ENCODE results near the gene HOXD11. TPM values are rescaled to one million over a fixed set of nuclear protein-coding genes. Genes with fewer than 3 reads are reported as not detected.

The HOXD11 gene
- total and polyA plus RNA-seq, 2 of the 4 experiments (the other 2 are of a cell fraction) = not detected

GRCh38 chr2:176151442-176152287, 44.6 kb downstream of the HOXD11 start, which contains the start of gene HOXD4:
TSS of gene HOXD4 (plus strand) at chr2:176151550. CDS start at chr2:176151634, 84 bp downstream.
- TF ChIP-seq MAFK (IDR thresholded peaks at IDR 0.05; ENCODE audit: low read depth, low read length) = no peak
- TF ChIP-seq, protein P1, sequence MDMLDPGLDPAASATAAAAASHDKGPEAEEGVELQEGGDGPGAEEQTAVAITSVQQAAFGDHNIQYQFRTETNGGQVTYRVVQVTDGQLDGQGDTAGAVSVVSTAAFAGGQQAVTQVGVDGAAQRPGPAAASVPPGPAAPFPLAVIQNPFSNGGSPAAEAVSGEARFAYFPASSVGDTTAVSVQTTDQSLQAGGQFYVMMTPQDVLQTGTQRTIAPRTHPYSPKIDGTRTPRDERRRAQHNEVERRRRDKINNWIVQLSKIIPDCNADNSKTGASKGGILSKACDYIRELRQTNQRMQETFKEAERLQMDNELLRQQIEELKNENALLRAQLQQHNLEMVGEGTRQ (IDR thresholded peaks at IDR 0.05; ENCODE audit: low read depth, low read length) = peak; percentile 37; the same call in 1 of the 2 replicates
- H2AK5ac ChIP-seq (ENCODE audit: low read depth, low read length) = no peak within 1 kb of the TSS
- H3K23ac ChIP-seq (ENCODE audit: low read depth, low read length) = no peak within 1 kb of the TSS
- POLR2A ChIA-PET (ENCODE audit: unreplicated experiment) = no interaction called here
- H3K9me3 ChIP-seq (ENCODE audit: control insufficient read depth, insufficient read depth, low read length) = peaks cover 9% of the 10 kb centered on the region
- H4K20me1 ChIP-seq (ENCODE audit: insufficient read depth, low read length) = no peaks in the 10 kb centered on the region
- no TSS peak for BruUV-seq (replicated peaks)
- H3K4me1 ChIP-seq (ENCODE audit: control insufficient read depth, insufficient read depth, low read length) = no peaks in the 10 kb centered on the region
- H2AFZ ChIP-seq (replicated peaks; ENCODE audit: low read length, poor library complexity) = no peak within 1 kb of the TSS
- no peak within 1 kb of the TSS for H2BK5ac ChIP-seq (ENCODE audit: low read depth, low read length, poor library complexity, severe bottlenecking)
- H2BK20ac ChIP-seq (ENCODE audit: low read depth, low read length) = no peak within 1 kb of the TSS
- peaks cover 93% of the 10 kb centered on the region for H3K27me3 ChIP-seq (ENCODE audit: control insufficient read depth, insufficient read depth, low read length)
- WGBS, 2 experiments (ENCODE audit: extremely low coverage in 2 of 2, insufficient read length in 1 of 2) = 2% methylated on average over 14 of the region's 55 CpGs; no CpG with 5 or more reads in 1 of the 2 experiments
- no peak within 1 kb of the TSS for H2BK15ac ChIP-seq (ENCODE audit: low read depth, low read length)
- H3K79me1 ChIP-seq (ENCODE audit: low read depth in 1 of 2, low read length in 2 of 2) = no peaks in the 10 kb centered on the region
- H3K18ac ChIP-seq (ENCODE audit: low read depth, low read length) = no peak within 1 kb of the TSS
- DNase-seq (no peak), ATAC-seq (ENCODE audit: low read depth) (no peak)
- no peak within 1 kb of the TSS for H2BK120ac ChIP-seq (ENCODE audit: low read depth, low read length)
- no peaks in the 10 kb centered on the region for H3K9me1 ChIP-seq (ENCODE audit: insufficient read depth, low read length)
- no peak within 1 kb of the TSS for H3K4me2 ChIP-seq (ENCODE audit: low read depth, low read length)
- H4K91ac ChIP-seq (ENCODE audit: insufficient read depth, low read depth, low read length) = no peak within 1 kb of the TSS
- no peak within 1 kb of the TSS for H3K27ac ChIP-seq (ENCODE audit: insufficient read depth, low read length)
- H3K9ac ChIP-seq (ENCODE audit: low read depth, low read length) = no peak within 1 kb of the TSS
- dilution Hi-C loops (cut with HindIII; ENCODE audit: low sequenced_read_pairs, unreplicated experiment) (no loop called here), in situ Hi-C loops (cut with MboI; ENCODE audit: low sequenced_read_pairs) (no loop called here), intact Hi-C loops (cut with micrococcal nuclease) (no loop called here)
- CTCF ChIA-PET = no interaction called here
- H3K4me3 ChIP-seq (ENCODE audit: insufficient read depth, low read depth, low read length) = no peak within 1 kb of the TSS
- H3K14ac ChIP-seq (replicated peaks; ENCODE audit: low read depth, low read length) = no peak within 1 kb of the TSS
- no peak within 1 kb of the TSS for H2AK9ac ChIP-seq (replicated peaks; ENCODE audit: low read depth, low read length, poor library complexity)
- H3K36me3 ChIP-seq (ENCODE audit: control insufficient read depth, insufficient read depth, low read length) = no peaks in the 10 kb centered on the region
- H4K8ac ChIP-seq (ENCODE audit: low read depth in 2 of 2, low read length in 2 of 2) = no peak within 1 kb of the TSS
- H3K4ac ChIP-seq (ENCODE audit: low read depth, low read length) = no peak within 1 kb of the TSS
- no peak within 1 kb of the TSS for H4K5ac ChIP-seq (ENCODE audit: low read depth, low read length)
- no peak within 1 kb of the TSS for H3K56ac ChIP-seq (ENCODE audit: extremely low read depth, insufficient read depth, low read length)
